GM19397 (cell line): Measurements from ENCODE around the gene PDE9A.
"Not testable (repeated sequence)": the region's sequence is repeated elsewhere in the genome, so short reads cannot be mapped to it uniquely, and the experiment has no call there.

Experiments
- ATAC-seq: cut with Tn5 transposase; IDR thresholded peaks from one replicate; pipeline ENCODE4 v1.9.1; 2021; ENCODE audit warnings: mild to moderate bottlenecking, moderate library complexity; ENCODE audit not compliant: unreplicated experiment

Gene PDE9A

GRCh38 chr21:42812528-42813241, 159.3 kb downstream of the PDE9A start:
- ATAC-seq = not testable (repeated sequence)

- no peak for ATAC-seq
Observed at GRCh38 chr21:42815217-42815616, 161.8 kb downstream of the PDE9A start.

DNA sequence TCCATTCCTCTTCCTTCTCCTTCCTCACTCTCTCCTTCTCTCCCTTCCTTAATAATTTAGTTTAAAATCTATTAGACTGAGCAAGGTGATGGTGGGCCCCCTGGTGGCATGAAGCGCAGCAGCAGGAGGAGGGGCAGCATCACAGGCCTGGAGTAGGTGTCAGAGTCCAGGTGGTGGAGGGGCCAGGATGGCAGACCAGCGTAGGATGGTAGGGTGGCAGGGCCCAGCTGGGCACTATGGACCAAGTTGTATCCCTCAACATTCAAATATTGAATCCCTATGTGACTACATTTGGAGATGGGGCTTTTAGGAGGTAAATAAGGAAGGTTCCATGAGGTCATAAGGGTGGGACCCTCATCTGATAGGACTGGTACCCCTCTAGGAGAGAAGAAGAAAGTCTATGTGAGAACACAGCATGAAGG, 164.9 kb downstream of the PDE9A start:
- no peak for ATAC-seq

GRCh38 chr21:42819861-42820615, 166.6 kb downstream of the PDE9A start:
- ATAC-seq = no peak

DNA sequence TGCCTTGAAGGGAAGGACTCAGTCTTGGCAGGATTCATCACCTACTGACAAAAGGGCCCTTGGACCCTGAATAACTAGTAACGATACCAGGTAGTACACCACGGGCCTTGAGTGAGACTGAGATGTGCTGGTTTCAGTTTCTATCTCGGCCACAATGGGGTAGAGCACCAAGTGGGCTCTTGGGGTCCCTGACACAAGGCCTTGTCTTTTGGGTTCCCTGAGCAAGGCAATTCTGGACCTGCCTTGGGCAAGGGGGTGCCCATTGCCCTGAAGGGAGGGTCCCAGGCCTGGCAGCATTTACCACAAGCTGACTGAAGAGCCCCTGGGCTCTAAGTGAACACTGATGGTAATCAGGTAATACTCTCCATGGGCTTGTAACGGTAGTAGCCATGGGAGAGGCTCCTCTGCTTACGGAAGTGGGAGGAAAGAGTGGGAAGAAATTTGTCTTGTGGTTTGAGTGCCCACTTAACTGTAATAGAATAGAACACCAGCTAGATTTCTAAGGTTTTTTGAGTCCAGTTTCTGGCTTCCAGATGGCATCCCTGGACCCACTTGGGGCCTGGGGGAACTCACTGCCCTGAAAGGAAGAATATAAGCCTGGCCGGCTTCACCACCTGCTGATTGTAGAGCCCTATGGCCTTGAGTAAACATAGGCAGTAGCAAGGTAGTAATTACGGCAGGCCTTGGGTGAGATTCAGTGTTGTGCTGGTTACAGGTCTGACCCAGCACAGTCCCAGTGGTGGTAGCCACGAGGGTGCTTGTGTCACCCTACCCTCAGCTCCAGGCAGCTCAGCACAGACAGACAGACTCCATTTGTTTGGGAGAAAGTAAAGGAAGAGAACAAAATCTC, 167.4 kb downstream of the PDE9A start:
- ATAC-seq = no peak
